Activated naive CD4-positive, alpha-beta T cell treated with anti-CD3 and anti-CD28 coated beads, Interleukin-2, amount 10 ng/mL, durations not matched to agents 7 days and 5 days (primary cell): ENCODE data around the gene FOXP1.

Source experiments
- CTCF ChIA-PET: fragments of 350-600 bp; sonication (Branson Sonifier 250); formaldehyde crosslinking; loops from one replicate; lab custom pipeline; 2021; ENCODE audit warnings: antibody characterized with exemption; lab: Charles Lee
- DNase-seq: peaks from one replicate; pipeline ENCODE4 v3.0.0-alpha.2; 2020
- H3K27ac Mint-ChIP-seq: one replicate; pipeline ENCODE4 v1.8.0; 2021; ENCODE audit warnings: mild to moderate bottlenecking, moderate library complexity, mixed read lengths
- H3K27me3 Mint-ChIP-seq: one replicate; pipeline ENCODE4 v1.8.0; 2021; ENCODE audit warnings: mild to moderate bottlenecking, mixed read lengths
- H3K36me3 Mint-ChIP-seq: one replicate; pipeline ENCODE4 v1.8.0; 2021; ENCODE audit warnings: mixed read lengths
- H3K4me1 Mint-ChIP-seq: one replicate; pipeline ENCODE4 v1.8.0; 2021; ENCODE audit warnings: mixed read lengths
- H3K4me3 Mint-ChIP-seq: one replicate; pipeline ENCODE4 v1.8.0; 2021; ENCODE audit warnings: mild to moderate bottlenecking, moderate library complexity, mixed read lengths
- H3K9me3 Mint-ChIP-seq: one replicate; pipeline ENCODE4 v1.8.0; 2021; ENCODE audit warnings: mixed read lengths

The FOXP1 gene

DNA sequence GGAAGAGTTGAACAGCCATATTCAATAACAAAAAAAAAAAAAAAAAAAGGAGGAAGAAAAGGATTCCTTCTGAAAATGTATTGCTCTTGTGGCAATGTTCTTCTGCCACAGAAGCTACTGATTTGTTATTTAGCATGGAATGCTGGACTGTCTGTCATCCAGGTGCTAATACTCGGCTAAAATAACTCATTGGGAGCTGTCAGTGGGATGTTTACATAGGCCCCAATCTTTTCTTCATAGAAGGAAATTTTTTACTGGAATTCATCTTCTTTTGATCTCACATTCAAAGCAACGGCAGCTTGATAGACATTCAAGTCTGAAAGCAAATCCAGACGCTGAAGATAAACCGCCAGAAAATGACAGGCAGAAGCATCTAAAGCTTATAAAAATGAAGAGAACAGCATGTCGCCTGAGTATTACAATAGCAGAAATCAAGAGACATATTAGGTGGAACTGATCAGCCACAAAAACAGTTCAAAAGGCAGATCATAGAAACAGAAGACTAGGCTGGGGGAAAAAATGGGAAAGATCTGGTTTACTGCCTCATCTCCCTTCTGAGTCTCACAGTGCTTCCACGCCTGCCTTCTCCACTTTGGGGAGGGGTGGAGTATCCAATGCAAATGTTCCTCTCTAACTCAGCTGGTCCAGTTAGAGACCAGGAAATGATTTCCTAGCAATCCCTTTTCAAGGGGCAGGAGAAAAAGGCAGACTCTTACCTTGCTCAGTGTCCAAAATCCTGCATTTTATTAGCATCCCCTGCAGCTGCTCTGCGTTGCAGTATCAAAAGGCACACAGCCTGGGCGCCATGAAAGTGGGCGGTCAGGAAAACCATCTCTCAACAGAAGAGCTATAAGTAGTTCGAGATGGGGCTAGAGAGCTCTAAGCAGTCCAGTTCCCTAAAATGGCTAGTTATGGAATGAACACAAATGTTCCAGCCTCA, 451.9 kb downstream of the FOXP1 start:
- DNase-seq = no peak
- CTCF ChIA-PET = interaction anchor here (0.8 to 1.6 kb wide), 6 partner anchors 55 to 454 kb away, joined by 3 to 6 read pairs (median 4); no protein-coding TSS in a partner anchor
- Mint-ChIP-seq H3K27ac (peak overlapping the region; percentile 100), H3K9me3 (no peaks in the 10 kb centered on the region), H3K4me1 (peaks cover 67% of the 10 kb centered on the region), H3K36me3 (peaks cover 7% of the 10 kb centered on the region), H3K27me3 (no peaks in the 10 kb centered on the region), H3K4me3 (peak overlapping the region; percentile 89)

DNA sequence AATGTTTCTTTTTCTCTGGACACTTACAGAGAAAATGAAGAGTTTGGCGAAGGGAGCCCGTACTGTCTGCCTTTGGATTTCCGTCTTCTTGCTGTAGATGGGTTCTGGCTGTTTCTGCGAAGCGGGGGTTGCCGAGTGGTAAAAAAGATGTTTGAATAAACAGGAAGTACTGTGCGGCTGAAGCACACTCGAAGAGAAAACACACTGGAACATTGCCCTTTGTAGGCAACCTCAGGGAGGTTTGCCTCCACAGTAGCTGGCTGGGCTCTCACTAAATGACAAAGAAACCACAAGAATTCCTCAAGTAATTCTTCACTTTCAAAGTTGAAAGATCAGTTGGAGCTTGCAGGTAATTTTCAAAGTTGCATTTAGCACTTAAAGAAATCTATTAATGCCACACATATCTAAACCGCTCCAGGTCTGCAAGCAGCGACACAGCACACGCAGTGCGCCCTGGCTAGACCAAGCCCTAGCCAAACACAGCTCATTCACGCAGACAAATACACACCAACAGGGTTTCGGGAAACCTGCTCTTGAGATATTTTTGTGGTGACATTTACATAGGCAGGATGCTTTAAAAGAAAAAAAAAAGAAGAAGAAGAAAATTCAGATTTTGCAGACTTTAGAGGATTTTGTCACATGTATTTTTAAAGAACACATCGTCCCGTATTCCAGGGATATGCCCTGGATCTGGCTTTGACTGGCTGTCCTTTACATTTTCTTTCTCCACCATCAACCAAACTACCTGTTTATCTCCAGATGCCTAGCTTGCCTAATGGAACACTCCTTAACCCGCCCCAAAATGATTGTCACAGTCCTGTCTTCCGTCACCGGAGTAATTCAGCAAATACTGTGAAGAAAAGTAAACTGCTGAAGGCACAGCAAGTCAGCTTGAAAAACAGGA, 452.8 kb downstream of the FOXP1 start:
- Mint-ChIP-seq H3K9me3 (no peaks in the 10 kb centered on the region), H3K36me3 (peaks cover 10% of the 10 kb centered on the region), H3K4me3 (peak overlapping the region; percentile 89), H3K27me3 (no peaks in the 10 kb centered on the region), H3K27ac (peak overlapping the region; percentile 100), H3K4me1 (peaks cover 73% of the 10 kb centered on the region)
- peak; percentile 85 for DNase-seq
- CTCF ChIA-PET = interaction anchor here (0.8 to 1.6 kb wide), 6 partner anchors 54 to 455 kb away, joined by 3 to 6 read pairs (median 4); no protein-coding TSS in a partner anchor

DNA sequence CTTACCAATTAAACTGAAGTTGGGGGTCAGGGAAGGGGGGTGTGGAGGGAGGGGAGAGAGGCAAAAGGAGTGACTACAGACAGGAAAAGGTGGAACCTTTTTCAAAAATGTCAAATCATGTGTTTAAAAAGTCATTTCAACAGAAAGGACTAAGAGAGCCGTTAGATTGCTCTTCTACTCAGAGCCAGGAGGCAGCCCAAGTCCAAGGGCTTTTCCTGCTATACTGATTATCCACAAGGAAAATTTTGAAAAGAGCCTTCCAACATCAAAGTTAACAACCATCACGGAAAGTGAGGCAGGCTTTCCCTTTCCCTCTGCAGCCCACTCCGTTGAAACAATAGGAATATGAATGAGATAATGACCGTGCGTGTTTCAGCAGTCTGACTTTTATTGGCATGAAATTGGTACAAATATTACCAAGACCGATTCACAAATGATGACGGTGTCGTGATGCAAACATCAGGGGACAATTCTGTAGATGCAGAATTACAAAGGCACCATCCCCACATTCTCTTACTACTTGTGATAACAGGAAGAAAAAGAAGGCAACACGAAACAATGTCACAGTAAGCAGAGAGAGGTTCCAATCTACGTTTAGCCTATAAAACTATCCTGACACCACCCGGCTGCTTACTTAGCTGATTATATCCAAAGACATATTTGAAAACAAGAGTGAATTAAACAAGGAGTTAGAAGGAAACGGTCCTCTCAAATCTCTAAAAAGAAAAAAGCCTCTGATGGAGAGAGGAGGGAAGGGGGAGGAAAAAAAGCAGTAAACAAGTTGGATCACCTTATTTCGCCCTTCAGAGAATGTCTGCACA, 453.7 kb downstream of the FOXP1 start:
- peak; percentile 54 for DNase-seq
- H3K27ac Mint-ChIP-seq = peak overlapping the region; percentile 100
- CTCF ChIA-PET = interaction anchor here (0.6 to 1.6 kb wide), 3 partner anchors 53 to 1836 kb away, joined by 3 to 4 read pairs (median 4); no protein-coding TSS in a partner anchor
- H3K9me3 Mint-ChIP-seq = no peaks in the 10 kb centered on the region
- H3K27me3 Mint-ChIP-seq = no peaks in the 10 kb centered on the region
- H3K4me1 Mint-ChIP-seq = peaks cover 78% of the 10 kb centered on the region
- peaks cover 19% of the 10 kb centered on the region for H3K36me3 Mint-ChIP-seq
- H3K4me3 Mint-ChIP-seq = peak overlapping the region; percentile 89

DNA sequence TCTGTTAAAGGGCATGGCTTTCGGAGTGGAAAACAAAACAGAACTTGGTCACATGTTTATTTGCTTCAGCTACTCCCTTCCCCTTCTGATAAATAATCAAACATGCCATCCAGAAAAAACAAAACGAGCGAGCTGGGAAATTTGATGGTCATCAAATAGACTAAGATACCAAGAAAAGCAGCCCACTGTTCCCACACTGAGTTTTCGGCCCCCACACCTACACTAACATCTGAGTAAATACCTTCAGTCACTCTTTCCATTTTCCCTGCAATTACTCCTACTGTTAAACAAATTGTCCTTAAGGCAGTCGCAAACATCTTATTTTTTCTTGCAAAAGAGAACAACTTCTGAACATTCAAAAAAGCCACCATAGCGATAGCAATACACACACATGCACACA, 454.6 kb downstream of the FOXP1 start:
- Mint-ChIP-seq H3K36me3 (peaks cover 23% of the 10 kb centered on the region), H3K4me3 (peak overlapping the region; percentile 89), H3K27ac (peak overlapping the region; percentile 100), H3K27me3 (no peaks in the 10 kb centered on the region), H3K4me1 (peaks cover 72% of the 10 kb centered on the region), H3K9me3 (no peaks in the 10 kb centered on the region)
- CTCF ChIA-PET = interaction anchor here (0.6 to 1.1 kb wide), 2 partner anchors 59 to 1837 kb away, joined by 3 read pairs; no protein-coding TSS in a partner anchor
- peak; percentile 26 for DNase-seq

DNA sequence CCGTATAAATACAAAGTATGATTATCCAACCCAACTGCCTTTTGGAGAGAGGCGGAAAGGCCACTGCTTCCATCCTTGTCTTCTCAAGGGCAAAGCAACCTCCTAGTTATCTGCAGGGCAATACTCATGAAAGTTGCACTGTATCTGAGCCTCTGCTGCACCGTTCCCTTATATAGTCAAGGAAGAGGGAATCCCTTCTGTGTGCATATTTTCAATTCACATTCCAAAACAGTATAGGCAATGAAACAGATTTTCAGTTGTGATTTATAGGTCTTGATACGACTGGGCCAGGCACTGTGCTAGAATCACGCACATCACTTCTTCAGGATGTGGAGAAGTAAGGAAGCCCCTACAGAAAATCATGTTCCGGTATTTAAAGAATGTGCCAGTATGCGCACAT, 455.7 kb downstream of the FOXP1 start:
- Mint-ChIP-seq H3K4me1 (peaks cover 71% of the 10 kb centered on the region), H3K27me3 (no peaks in the 10 kb centered on the region), H3K27ac (peak overlapping the region; percentile 100), H3K9me3 (no peaks in the 10 kb centered on the region), H3K36me3 (peaks cover 31% of the 10 kb centered on the region), H3K4me3 (peak overlapping the region; percentile 89)
- CTCF ChIA-PET = interaction anchor here (1.1 kb wide), 1 partner anchor 58 kb away, joined by 3 read pairs; no protein-coding TSS in a partner anchor
- no peak for DNase-seq

DNA sequence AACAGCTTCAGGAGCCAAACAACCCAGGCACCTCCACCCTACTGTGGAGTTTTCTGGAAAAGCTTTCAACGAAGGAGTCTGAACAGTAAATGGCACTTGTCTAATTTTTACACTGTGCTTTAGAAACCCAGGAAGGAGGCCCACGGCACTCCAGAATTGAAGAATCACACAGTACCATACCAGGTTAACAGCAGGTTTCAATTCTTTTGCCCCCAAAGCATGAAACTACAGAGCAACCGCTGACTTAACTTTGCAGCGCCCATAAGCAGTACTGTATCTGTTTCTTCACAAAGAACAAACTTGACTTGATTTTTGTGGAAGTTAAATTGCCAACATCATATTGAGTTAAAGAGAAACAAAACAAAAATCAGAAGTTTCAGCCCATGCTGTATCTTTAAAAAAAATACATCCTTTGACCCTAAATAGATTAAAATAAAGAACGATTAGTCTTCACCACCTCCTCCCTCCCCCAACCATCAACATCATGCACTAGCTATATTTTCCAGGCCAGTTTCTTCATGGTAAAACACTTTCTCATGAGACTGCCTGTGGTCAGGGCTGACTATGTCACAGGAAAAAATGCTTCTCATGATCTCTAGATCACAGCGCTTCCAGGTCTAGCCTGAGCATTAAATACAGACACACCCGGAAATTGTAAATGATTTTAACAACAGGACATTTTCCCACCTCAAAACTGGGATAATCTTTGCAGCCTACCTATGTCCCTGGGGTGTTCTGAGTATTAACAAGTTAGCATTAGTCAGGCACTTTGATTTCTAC, 456.3 kb downstream of the FOXP1 start:
- H3K36me3 Mint-ChIP-seq = peaks cover 32% of the 10 kb centered on the region

DNA sequence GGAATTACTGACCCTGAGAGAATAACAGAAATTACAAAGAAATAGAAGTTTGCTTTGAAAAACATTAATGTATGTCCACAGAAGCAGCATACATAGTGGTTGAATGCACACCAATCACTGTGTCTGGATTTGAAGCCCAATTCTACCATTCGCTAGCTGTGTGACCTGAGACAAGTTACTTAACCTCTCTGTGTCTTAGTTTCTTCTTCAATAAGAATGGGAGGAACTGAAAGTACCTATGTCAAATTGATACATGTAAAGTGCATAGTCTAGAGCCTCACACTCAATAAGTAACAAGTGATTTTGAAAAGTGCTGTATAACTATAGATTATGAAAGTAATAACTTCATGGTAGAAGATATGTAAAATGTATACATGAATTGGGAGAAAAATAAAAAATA, 457.8 kb downstream of the FOXP1 start:
- peak overlapping the region; percentile 29 for H3K4me3 Mint-ChIP-seq
- peaks cover 64% of the 10 kb centered on the region for H3K4me1 Mint-ChIP-seq
- no peak for DNase-seq
- peak overlapping the region; percentile 78 for H3K27ac Mint-ChIP-seq
- peaks cover 40% of the 10 kb centered on the region for H3K36me3 Mint-ChIP-seq
- no peaks in the 10 kb centered on the region for H3K9me3 Mint-ChIP-seq
- CTCF ChIA-PET = no interaction called here
- H3K27me3 Mint-ChIP-seq = no peaks in the 10 kb centered on the region

More for the DNA sequence above, 456.3 kb downstream of the FOXP1 start:
- Mint-ChIP-seq H3K4me3 (peak overlapping the region; percentile 89), H3K4me1 (peaks cover 71% of the 10 kb centered on the region), H3K27ac (peak overlapping the region; percentile 100), H3K27me3 (no peaks in the 10 kb centered on the region), H3K9me3 (no peaks in the 10 kb centered on the region)
- peak; percentile 45 for DNase-seq
- CTCF ChIA-PET = no interaction called here

DNA sequence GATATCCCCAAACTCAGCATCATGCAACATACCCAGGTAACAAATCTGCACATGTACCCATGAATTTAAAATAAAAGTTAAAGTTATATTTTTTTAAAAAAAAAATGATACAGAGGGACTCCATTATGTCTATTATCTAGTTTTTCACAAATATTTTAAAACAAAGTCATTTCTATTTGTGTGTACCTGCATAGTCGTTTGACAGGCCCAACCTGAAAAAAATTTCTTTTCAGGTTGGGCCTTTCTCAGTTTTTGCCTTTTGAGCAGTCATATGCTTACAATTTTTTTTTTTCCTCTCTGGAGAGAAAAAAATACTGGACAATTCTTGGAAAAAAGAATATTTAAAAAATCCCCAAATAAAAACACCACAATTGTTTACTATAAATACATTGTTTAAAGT, 459.5 kb downstream of the FOXP1 start:
- CTCF ChIA-PET = no interaction called here

DNA sequence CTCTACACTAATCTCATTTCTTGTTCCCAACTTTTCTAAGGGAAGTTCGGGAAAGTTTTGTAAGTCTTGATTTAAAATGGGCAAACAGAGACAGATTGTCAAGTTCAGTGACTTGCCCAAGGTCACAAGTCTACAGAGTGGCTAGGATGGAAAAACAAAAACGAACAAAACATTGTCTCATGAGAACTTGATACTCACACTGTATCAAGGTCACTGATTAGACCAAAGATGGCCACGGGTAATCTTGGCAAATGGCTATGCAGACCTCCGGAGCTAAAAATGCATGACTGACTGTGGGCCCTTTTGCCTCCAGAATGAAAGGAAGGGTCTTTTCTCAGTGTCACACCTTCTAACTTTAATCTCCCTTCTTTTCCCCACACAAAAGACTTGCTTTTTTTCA, 460.9 kb downstream of the FOXP1 start:
- Mint-ChIP-seq H3K9me3 (no peaks in the 10 kb centered on the region), H3K27me3 (no peaks in the 10 kb centered on the region), H3K36me3 (peaks cover 61% of the 10 kb centered on the region), H3K27ac (no peak overlapping the region), H3K4me3 (no peak overlapping the region), H3K4me1 (peaks cover 76% of the 10 kb centered on the region)
- no peak for DNase-seq
- CTCF ChIA-PET = no interaction called here

More for the DNA sequence above, 459.5 kb downstream of the FOXP1 start:
- Mint-ChIP-seq H3K4me3 (no peak overlapping the region), H3K27ac (no peak overlapping the region), H3K4me1 (peaks cover 76% of the 10 kb centered on the region), H3K36me3 (peaks cover 52% of the 10 kb centered on the region), H3K27me3 (no peaks in the 10 kb centered on the region), H3K9me3 (no peaks in the 10 kb centered on the region)
- DNase-seq = no peak

DNA sequence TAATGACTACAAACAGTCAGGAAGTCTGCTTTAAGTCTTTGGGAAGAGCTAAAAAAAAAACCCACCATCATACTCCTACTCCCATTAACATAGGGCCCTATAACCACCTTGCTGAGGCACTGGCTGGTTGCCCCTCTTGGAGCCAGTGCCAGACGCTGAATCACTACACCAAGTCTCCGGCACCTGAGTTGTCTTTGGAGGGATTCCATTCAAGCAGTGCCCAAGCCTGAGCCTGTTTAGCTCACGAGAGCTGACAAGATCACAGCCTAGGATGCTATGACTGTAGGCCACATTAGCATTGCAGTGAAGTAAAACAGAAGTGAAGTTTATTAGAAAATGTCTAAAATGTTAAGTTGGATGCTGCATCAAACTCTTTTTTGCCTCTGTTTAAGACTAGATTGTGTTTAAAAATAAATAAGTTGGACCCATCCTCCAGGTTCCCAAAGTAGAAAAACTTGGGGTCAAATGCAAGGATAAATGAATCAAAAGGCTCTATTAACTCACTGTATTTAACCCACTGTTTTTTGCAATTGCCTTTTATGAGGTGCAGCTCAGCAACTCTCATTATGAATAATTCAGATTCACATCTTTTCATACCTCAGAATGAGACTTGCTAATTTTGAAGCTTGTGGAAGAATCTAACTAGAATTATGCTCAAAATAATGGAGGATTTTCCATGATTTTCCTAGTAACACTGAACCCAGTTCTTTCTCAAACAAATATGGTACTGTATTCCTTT, 461.9 kb downstream of the FOXP1 start:
- Mint-ChIP-seq H3K4me3 (no peak overlapping the region), H3K36me3 (peaks cover 68% of the 10 kb centered on the region), H3K9me3 (no peaks in the 10 kb centered on the region), H3K27ac (no peak overlapping the region), H3K27me3 (no peaks in the 10 kb centered on the region), H3K4me1 (peaks cover 76% of the 10 kb centered on the region)
- no peak for DNase-seq
- CTCF ChIA-PET = no interaction called here

DNA sequence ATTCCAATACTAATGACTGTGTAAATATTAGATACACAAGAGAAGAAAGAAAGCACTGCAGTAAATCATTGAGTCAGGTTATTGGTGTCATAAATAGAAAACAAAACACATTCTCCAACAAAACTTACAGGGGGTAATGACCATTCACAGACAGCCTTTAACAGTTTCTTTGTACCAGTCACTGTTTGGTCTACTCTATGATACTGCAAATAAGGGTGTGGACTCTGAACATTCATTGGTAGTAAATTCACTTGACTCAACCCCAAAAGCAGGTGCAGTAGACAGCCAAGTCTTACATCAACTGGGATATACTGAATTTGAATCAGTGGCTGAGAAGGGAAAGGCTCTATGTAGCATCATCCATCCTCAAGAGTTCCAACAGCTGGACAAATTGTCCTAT, 463.5 kb downstream of the FOXP1 start:
- Mint-ChIP-seq H3K4me3 (no peak overlapping the region), H3K27ac (no peak overlapping the region), H3K9me3 (no peaks in the 10 kb centered on the region), H3K27me3 (no peaks in the 10 kb centered on the region), H3K36me3 (peaks cover 67% of the 10 kb centered on the region), H3K4me1 (peaks cover 64% of the 10 kb centered on the region)
- DNase-seq = no peak
- CTCF ChIA-PET = no interaction called here

DNA sequence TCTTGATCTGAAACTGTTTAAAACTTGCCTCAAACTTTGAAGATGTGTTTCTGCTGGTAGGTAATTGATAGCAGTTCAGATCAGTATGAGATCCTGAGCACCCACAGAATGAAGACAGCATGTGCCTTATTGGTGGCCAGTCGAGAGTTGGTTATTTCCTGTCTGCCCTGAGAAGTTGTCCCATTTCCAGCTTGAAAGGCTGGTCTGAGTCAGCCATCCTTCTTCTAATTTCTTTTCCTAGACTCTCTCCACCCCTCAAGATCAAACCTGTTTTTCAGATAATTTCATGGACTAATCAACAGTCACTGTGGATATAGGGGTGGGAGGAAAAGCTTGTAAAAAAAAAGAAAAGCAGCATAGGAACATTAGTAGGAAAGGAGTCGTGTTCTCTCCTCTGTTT, 464.4 kb downstream of the FOXP1 start:
- H3K27ac Mint-ChIP-seq = no peak overlapping the region
- CTCF ChIA-PET = no interaction called here
- no peaks in the 10 kb centered on the region for H3K27me3 Mint-ChIP-seq
- H3K4me1 Mint-ChIP-seq = peaks cover 60% of the 10 kb centered on the region
- peaks cover 64% of the 10 kb centered on the region for H3K36me3 Mint-ChIP-seq
- no peaks in the 10 kb centered on the region for H3K9me3 Mint-ChIP-seq
- DNase-seq = no peak
- H3K4me3 Mint-ChIP-seq = no peak overlapping the region
